Inflammatory macrophage treated with lipopolysaccharide for 4 hours (primary cell): ENCODE results near the gene FMO4.
"Not testable (repeated sequence)": the region's sequence is repeated elsewhere in the genome, so short reads cannot be mapped to it uniquely, and the experiment has no call there.

Experiments
- DNase-seq: peaks from one replicate; pipeline ENCODE4 v3.0.0-alpha.2; 2020

Gene FMO4, protein sequence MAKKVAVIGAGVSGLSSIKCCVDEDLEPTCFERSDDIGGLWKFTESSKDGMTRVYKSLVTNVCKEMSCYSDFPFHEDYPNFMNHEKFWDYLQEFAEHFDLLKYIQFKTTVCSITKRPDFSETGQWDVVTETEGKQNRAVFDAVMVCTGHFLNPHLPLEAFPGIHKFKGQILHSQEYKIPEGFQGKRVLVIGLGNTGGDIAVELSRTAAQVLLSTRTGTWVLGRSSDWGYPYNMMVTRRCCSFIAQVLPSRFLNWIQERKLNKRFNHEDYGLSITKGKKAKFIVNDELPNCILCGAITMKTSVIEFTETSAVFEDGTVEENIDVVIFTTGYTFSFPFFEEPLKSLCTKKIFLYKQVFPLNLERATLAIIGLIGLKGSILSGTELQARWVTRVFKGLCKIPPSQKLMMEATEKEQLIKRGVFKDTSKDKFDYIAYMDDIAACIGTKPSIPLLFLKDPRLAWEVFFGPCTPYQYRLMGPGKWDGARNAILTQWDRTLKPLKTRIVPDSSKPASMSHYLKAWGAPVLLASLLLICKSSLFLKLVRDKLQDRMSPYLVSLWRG

DNA sequence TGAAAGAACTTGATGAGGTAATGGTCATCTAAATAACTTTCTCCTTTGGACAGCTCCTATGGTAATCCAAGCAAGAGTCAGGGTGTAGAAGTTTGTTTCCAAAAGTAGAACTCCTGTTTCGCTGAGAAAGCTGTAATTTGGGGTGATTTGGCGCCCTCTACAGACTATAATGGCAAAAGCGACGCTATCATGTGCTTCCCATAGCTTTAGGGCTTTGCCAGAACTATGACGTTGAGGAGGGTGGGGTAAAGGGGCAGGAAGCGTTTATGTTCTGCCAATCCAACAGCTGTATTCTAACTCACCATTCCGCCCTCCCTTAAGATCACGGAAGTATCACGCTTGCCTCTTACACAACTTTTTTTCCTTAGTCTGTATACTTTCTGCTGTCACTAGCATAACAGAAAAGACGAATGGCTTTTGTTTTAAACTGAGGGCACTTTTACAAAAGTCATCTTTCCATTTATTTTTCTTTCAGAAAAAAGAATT is at the start of gene FMO4:
TSS of gene FMO4 (plus strand) at position 349 of the 486 bp plus-strand sequence. CDS start 5,643 bp downstream, outside the sequence.
- peak; percentile 99 for DNase-seq

DNA sequence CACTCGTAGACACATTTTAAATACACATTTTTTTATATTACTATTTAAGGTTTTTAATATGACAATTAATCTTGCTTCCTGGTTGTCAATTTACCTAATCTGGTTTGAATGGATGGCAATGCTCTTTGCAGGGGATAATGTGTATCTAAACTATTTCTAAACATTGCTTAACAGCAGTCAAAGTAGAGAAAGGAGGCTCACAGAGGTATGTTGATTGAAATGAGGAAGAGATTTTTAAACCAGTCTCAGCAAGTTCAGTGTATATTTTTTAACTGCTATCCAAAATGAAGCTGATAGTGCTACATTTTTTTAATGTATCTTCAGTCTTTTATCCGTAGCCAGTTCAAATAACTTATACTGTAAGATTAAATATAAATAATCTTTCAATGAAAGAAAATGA is 48.3 kb upstream of the FMO4 start:
- DNase-seq, result no peak

DNA sequence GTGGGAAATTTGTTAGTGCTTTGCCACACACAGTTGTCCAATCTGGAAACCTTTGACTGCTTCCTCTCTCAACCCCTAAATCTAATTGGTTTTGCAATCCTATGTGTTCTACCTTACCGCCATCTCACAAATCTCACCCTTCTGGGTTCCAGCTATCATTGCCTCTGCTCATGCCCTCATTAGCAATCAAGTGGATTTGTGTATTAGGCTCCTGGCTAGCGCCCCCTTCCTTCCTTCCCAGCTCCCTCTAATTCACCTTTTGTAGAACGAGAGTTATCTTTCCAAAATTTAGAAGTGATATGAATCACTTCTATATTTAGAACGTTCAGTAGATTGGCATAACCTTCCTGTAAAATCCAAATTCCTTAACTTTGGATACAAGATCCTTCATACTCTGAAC is 47.1 kb upstream of the FMO4 start:
- no peak for DNase-seq

DNA sequence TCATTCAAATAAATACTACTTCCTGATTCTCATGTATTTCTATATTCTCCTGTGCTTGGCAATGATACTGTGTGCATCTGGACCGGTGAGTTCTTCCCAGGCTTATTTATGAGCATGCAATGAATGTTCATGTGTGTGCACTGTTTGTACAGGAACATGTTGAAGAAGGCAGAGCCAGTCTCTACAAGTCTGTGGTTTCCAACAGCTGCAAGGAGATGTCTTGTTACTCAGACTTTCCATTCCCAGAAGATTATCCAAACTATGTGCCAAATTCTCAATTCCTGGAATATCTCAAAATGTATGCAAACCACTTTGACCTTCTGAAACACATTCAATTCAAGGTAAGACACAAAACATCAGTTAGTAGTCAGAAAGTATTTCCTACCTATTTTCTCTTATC is 46.6 kb upstream of the FMO4 start:
- DNase-seq, result no peak

DNA sequence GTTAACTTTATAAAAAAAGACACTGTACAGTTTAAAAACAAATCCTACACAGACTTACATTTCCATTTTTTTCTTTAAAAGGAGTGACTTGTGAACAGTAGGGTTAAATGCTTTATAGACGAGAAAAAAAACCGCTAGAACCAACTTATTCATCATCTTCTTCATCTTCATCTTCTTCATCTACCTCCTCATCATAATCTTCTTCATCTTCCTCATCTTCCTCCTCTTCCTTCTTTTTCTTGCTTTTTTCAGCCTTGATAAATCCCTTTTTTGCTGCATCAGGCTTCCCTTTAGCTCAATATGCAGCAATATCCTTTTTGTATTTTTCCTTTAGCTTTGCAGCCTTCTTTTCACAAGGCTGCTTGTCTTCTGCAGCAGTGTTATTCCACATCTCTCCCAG is 43.2 kb upstream of the FMO4 start:
- no peak for DNase-seq

DNA sequence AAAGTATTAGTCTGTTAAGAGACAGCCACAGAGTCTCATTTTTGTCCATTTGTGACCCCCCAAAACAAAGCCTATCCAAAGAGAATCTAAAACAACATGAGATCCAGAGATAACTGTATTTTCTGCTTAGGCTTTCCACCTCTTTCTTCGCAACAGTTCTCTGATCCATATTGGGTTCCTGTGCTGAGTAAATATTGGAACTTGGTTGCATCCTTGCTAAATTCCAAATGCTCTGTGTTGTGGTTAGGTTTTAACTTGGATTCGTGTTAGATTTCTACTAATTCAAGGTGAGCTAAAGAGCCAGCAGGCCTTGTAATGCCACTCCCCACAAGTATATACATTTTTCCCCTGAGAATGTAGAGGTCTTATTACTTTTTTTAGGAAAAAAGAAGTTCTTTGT is 36.4 kb upstream of the FMO4 start:
- DNase-seq, result no peak

DNA sequence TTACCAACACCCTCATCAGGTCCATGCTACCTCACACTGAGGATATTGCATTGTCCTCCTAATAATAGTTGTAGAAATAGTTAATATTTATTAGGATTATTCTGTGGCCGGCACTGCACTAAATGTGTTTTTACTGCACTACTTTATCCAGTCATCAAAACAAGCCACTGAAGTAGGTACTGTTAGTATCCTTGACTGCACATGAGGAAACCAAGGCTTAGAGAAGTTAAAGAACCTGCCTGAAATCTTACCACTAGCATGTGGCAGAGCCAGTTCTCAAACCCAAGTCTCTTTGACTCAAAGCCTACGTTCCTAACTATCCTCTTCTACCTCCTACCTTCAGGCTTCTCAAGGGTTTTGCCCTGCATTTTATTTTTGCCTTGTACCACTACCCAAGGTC is 34.7 kb upstream of the FMO4 start:
- DNase-seq, result no peak

DNA sequence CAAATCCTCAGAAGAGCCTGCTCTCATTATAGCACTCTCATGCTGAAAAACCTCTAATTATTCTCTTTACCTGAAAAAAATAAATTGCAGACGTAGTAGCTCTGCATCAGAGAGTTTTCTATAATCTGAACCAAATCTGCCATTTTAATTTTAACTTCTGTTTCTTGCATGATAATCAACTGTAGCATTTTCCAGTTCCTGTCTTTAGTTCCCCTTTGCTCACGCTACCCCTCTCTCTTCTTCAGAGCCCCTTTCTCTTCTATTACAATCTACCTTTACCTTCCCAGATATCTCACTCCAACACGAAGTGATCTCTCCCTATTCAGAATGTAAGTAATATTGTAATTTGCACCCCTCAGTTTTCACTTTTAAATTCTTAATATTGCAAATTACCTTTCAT is 34.3 kb upstream of the FMO4 start:
- DNase-seq, result no peak

DNA sequence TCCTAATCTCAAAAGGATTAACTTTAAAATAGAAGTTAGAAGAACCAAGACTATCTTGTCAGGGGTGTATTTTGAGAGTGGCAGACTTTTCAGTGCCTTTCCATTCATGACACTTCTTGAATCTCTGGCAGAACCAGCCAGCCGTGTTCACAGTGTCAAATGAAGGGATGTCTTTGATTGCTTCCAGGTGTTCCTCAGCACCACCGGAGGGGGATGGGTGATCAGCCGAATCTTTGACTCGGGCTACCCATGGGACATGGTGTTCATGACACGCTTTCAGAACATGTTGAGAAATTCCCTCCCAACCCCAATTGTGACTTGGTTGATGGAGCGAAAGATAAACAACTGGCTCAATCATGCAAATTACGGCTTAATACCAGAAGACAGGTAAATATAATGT is 33.4 kb upstream of the FMO4 start:
- no peak for DNase-seq

DNA sequence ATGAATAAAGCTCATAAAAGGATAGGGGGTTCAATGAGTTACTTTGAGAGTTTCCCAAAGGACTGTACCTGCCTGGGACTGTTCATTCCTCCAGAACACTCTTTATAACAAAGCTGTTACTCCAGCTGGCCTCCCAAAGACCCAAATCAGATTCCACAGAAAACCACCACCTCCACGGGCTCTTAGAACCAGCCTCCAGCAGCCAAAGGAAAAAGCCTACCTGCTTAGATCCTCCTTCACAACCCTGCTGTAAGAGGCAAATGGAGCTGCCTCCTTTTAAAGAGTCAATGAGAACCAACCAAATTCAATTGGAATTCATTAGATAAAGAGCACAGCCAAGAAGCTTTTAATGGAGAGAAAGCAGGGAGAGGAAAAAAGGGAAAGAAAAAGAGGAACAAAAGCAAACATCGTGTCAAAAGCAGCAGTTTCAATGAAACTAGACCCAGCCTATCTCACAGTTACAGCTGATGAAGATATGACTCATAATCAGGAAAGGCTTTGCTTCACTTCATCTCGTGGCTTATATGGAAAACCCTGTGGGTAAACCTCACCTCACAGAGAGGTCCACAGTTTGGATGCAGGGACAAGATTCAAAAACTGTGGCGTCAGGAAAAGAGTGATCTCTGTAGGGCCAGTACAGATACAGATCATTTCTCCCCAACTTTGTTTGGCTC is 27.8 kb upstream of the FMO4 start:
- DNase-seq, result peak; percentile 79

DNA sequence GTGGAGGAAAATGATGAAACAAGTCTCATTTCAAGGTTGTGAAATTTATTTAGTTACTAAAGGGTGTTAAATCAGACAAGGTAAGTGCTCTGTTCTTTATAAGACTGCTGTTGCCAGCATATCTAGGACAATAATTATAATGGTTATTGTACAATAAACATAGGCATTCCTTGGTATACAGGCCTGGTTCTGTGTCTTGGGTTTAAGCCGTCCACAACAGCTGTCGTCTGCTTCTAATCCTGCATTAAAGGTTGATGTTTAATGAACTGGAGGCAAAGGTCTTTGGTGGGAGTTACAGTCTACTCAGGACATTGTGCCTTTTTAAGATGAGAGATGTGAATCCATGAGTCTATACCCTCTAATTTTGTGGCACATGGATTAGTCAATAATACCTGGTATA is 23.4 kb upstream of the FMO4 start:
- no peak for DNase-seq

DNA sequence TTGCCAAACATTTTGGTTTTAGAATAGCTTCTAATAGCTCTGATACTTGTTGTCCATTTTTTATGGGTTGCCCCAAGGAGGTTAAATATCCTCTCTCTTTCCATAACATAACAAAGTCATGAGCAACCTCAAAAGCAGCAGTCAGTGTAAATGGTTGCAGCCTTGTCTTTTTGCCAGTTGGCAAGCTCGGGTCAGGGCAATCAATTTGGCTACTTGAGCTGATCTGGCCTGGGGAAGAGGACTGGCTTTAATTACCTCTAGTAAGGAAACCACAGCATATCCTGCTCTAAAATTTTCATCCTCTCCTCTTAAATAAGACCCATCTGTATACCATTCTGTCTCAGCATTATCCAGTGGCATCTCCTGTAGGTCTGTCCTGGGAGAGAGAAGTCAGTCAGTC is 21.2 kb upstream of the FMO4 start:
- no peak for DNase-seq

DNA sequence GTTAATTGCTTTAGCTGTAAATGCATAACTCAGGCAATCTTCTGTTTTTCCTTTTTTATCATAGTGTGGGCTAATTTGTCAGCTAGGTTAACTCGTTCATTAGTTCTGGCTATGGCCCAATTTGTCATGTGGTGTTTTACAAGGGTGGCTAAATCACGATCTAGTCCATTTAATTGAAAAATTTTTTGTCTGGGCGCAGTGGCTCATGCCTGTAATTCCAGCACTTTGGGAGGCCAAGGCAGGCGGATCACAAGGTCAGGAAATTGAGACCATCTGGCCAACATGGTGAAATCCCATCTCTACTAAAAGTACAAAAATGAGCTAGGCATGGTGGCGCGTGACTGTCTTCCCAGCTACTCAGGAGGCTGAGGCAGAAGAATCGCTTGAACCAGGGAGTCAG is 18.6 kb upstream of the FMO4 start:
- DNase-seq, result not testable (repeated sequence)

DNA sequence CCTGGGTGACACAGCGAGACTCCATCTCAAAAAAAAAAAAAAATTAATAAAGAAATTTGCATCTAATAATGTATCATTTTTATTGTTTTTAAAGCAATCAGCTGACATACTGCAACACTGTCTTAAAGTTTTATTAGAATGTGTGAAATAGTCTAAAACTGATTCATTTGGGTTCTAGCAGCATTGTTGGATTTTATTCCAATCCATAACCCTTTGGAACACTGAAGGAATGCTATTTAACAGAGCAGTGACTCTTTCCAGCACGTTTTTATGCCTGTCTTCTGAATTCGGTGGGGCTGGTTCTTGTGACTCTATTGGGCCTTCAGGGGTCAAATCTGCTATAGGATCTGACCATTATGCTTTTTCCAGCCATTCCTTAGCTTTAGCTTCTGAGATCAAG is 18.2 kb upstream of the FMO4 start:
- no peak for DNase-seq

DNA sequence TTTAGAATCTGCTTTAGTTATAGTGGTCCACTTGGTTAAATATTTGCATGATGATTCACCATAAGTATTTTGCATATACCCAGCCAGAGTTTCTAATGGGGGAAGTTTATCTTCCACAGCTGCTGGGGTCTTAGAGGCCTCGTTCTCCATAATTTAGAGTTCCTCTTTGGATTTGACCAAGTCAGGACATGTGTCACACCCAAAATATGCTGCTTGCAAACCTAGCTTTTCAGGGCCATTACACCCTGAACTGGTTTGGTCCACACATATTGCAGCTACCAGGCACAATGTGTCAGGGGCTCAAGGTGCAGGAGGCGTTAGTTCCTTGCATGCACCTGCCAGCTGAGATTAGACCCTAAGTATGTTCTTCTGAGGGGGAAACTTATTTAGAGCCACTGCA is 17.1 kb upstream of the FMO4 start:
- DNase-seq, result peak; percentile 1

DNA sequence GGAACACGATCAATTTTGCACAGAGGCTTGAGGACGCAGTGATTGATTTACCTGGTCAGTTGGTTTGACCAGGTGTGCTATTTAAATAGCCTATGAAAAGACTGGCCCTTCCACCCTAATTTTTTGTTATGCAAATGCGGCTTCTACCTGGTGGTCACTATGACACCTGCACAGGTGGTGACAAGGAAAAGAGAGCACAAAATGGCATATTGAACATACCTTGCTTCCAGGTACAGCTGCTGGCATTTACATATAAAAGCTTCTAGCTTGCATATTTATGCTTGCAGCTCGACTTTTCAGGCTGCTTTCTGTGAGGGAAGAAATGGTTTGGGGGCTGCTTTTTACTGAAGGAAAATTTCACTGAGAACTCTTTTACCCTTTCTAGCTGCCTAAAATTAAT is 15.3 kb upstream of the FMO4 start:
- no peak for DNase-seq

DNA sequence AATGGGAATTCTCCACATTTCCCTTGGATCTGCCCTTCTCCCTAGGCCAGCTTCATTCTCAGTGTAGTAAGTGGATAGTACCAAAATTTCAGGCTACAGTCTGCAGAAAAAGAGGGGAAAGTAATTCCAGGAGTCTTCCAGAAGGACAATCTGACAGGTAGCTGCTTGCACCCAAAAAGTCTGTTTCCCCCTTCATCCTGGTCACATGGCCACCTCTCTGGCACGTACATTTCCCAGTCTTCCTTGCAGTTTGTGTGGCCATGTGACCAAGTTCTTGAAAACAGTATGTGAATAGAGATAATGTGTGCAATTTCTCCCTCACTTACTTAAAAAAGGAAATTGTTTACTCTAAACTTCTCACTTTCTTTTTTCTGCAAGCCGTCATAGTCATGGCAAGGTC is 14.6 kb upstream of the FMO4 start:
- DNase-seq, result no peak

DNA sequence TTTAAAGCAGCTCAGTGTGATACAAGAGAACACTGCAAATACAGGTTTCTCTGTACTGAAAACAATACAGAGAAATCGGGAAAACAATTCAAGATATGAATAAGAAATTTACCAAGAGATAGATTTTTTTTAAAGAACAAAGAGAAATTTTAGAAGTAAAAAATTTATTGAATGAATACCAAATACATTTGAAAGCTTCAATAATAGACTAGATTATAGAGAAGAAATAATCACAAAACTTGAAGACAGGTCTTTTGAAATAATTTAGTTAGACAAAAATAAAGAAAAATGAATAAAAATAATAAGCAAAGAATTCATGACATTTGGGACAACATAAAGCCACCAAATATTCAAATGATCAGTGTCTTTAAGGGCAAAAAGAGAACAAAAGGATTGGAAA is 13.6 kb upstream of the FMO4 start:
- no peak for DNase-seq

DNA sequence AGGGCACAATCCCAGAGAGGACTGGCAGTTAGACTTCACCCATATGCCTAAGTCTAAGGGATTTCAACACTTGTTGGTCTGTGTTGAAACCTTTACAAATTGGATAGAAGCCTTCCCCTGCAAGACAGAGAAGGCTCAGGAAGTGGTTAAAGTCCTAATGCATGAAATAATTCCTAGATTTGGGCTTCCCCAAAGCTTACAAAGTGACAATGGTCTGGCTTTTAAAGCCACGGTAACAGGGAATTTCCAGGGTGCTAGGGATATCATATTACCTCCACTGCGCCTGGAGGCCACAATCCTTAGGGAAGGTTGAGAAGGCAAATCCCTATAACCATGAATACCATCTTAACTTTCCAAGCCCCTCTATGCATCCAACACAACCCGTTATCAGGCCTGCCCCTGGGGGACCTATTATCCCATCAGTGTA is 3.3 kb upstream of the FMO4 start:
- DNase-seq, result peak; percentile 12

DNA sequence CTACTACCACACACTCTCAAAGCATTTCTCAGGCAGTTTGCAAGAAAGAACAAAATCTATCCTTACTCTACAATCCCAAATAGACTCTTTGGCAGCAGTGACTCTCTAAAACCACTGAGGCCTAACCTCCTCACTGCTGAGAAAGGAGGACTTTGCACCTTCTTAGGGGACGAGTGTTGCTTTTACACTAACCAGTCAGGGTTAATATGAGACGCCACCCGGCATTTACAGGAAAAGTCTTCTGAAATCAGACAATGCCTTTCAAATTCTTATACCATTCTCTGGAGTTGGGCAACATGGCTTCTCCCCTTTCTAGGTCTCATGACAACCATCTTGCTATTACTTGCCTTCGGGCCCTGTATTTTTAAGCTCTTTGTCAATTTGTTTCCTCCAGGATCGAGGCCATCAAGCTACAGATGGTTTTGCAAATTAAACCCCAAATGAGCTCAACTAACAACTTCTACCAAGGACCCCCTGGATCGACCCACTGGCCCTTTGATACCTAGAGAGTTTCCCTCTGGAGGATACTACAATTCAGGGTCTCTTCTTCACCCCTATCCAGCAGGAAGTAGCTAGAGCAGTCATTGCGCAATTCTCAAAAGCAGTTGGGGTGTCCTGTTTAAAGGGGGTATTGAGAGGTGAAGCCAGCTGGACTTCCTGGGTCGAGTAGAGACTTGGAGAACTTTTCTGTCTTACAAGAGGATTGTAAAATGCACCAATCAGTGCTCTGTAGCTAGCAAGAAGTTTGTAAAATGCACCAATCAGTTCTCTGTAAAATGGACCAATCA is 2.0 kb upstream of the FMO4 start:
- no peak for DNase-seq

DNA sequence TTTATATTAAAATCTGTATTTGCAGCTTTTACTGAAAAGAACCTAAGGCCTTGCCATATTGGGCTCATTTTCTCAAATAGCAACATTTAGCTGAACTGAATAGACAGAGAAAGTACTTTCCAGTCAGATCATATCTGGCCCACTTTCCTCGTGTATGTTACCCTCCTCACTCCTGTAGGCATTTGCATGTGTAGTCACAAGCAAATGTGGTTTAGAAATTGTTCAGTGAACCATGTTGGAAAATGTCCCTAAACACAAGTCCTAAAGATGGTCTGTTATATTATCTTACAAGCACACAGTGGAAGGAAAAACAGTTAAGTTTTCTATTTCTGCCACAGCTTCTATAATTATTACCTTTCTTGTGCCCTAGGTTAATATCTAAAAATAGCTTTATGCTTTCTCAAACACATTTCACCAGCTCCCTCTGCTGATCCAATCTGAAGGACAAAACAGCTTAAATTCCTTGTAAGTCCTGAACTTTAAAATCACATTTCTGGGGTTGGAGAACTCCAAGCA is 606 bp upstream of the FMO4 start:
- DNase-seq, result no peak

DNA sequence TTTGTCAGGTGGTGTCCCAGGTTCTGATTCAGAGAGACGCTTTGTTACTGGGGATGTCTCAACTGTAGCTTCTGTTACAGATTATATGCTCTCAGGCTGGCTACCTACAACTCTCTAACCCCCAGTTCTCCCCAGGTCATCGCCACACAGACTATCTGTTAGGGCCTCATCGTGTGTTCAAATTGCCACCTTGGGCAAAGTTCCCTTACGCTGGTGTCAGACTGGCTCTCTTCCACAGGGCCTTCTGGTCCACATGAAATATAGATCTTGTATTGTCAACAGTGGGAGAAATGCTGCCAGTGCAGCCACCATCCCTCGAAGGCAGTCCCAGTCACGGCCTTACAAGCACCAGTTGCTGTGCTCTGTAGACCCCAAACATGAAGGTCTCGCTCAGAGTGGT is 15.3 kb downstream of the FMO4 start:
- DNase-seq, result no peak

DNA sequence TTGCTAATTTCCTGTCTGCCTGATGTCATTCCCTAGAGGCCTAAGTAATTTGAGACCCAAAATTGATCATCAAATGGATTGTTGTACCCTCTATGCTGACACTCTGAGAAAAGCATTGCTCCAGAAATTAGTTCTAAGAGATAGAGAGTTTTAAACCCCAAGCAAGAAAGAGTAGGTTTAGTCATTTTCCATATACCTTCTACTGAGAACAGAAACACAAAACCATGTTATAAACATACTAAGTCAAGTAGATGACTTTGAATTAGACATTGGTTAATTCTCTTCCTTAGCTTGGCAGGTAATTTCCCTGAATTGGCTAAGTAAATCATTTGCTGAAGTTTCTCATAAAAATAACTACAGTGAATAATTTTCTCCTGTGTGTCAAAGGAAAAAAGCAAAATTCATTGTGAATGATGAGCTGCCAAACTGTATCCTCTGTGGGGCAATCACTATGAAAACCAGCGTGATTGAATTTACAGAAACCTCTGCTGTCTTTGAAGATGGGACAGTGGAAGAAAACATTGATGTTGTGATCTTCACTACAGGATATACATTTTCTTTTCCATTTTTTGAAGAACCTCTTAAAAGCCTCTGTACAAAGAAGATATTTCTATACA is 20.1 kb downstream of the FMO4 start:
- DNase-seq, result no peak
